Peyer's patch (tissue), 4 donors: ENCODE data around the gene GPRC5A. TPM values are rescaled to one million over a fixed set of nuclear protein-coding genes. Genes with fewer than 3 reads are reported as not detected.

Experiments used
- DNase-seq, 3 donors: peaks; one replicate each; pipeline ENCODE4 v3.0.0-alpha.2; 2017 to 2019
- H3K27ac ChIP-seq, 4 donors: fragments of 200-600 bp; sonication (generic); one replicate each; pipeline ENCODE4 v1.5.1; 2016 to 2019
- H3K27me3 ChIP-seq, 2 donors: fragments of 200-600 bp; sonication (generic); one replicate each; pipeline ENCODE4 v1.5.1; 2019
- H3K36me3 ChIP-seq, 3 donors: fragments of 200-600 bp; sonication (generic); one replicate each; pipeline ENCODE4 v1.5.1; 2016 to 2019
- H3K4me1 ChIP-seq, 4 donors: fragments of 200-600 bp; sonication (generic); one replicate each; pipeline ENCODE4 v1.5.1; 2016 to 2019
- H3K4me3 ChIP-seq, 4 donors: fragments of 200-600 bp; sonication (generic); 1 replicate in 3 of 4; 2 replicates in 1 of 4; pipeline ENCODE4 v1.5.1; 2016 to 2019; ENCODE audit warnings: mild to moderate bottlenecking in 1 of 4
- H3K9me3 ChIP-seq, 4 donors: fragments of 200-600 bp; sonication (generic); one replicate each; pipeline ENCODE4 v1.5.1; 2016 to 2019; ENCODE audit warnings: mild to moderate bottlenecking in 1 of 4
- POLR2A ChIP-seq, 2 donors: fragments of 450-650 bp; IDR thresholded peaks; one replicate each; pipeline ENCODE4 v1.5.1; 2017; ENCODE audit warnings: antibody characterized with exemption in 2 of 2, mild to moderate bottlenecking in 2 of 2, moderate library complexity in 2 of 2
- total RNA-seq, 4 donors: library from RNA; depleted of rRNA; stranded (reverse); fragments of >200 nt; gene quantifications; one replicate each; pipeline ENCODE4 v1.1.0, GENCODE V29; 2016
- TF ChIP-seq, protein P1 (sequence below), 6 experiments: fragments of 450-650 bp in 4 of 6; fragments of 200-600 bp in 2 of 6; sonication (generic) in 1 of 6; IDR thresholded peaks; one replicate each; pipeline ENCODE4 v1.5.1; 2017 to 2019; ENCODE audit warnings: antibody characterized with exemption in 6 of 6, mild to moderate bottlenecking in 3 of 6, moderate library complexity in 1 of 6

The GPRC5A gene
- total RNA-seq, 4 donors from 2014 or later = 16.5 to 106 (median 91.1) TPM

DNA sequence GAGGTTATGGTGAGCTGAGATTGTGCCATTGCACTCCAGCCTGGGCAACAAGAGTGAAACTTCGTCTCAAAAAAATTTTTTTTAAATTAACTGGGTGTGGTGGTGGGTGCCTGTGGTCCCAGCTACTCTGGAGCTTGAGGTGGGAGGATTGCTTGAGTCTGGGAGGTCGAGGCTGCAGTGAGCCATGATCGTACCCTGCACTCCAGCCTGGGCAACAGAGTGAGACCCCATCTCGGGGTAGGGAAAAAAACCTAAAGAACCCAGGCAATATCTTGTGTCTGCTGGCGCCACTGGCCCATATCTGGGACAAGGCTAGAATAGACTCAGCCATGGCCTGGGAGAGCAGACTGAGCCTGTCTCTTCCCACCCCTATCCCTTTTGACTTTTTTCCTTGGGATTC, 9.1 kb upstream of the GPRC5A start:
- Histone ChIP-seq H3K4me1 (no peaks in the 10 kb centered on the region), H3K4me3 (no peak overlapping the region), H3K36me3 (no peaks in the 10 kb centered on the region), H3K9me3 (no peaks in the 10 kb centered on the region), H3K27me3 (no peaks in the 10 kb centered on the region), H3K27ac (no peak overlapping the region)
- DNase-seq = no peak
- no peak for TF ChIP-seq POLR2A (IDR thresholded peaks at IDR 0.05)

- no peaks in the 10 kb centered on the region for H3K36me3 ChIP-seq
- DNase-seq = no peak
- no peak for TF ChIP-seq POLR2A (IDR thresholded peaks at IDR 0.05)
- TF ChIP-seq, protein P1, sequence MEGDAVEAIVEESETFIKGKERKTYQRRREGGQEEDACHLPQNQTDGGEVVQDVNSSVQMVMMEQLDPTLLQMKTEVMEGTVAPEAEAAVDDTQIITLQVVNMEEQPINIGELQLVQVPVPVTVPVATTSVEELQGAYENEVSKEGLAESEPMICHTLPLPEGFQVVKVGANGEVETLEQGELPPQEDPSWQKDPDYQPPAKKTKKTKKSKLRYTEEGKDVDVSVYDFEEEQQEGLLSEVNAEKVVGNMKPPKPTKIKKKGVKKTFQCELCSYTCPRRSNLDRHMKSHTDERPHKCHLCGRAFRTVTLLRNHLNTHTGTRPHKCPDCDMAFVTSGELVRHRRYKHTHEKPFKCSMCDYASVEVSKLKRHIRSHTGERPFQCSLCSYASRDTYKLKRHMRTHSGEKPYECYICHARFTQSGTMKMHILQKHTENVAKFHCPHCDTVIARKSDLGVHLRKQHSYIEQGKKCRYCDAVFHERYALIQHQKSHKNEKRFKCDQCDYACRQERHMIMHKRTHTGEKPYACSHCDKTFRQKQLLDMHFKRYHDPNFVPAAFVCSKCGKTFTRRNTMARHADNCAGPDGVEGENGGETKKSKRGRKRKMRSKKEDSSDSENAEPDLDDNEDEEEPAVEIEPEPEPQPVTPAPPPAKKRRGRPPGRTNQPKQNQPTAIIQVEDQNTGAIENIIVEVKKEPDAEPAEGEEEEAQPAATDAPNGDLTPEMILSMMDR (IDR thresholded peaks at IDR 0.05) = no peak
- no peak overlapping the region for H3K4me3 ChIP-seq
- H3K27ac ChIP-seq = no peak overlapping the region
- no peaks in the 10 kb centered on the region for H3K4me1 ChIP-seq
- no peaks in the 10 kb centered on the region for H3K9me3 ChIP-seq
- H3K27me3 ChIP-seq = no peaks in the 10 kb centered on the region
Observed at GRCh38 chr12:12883369-12884001, 7.9 kb upstream of the GPRC5A start.

DNA sequence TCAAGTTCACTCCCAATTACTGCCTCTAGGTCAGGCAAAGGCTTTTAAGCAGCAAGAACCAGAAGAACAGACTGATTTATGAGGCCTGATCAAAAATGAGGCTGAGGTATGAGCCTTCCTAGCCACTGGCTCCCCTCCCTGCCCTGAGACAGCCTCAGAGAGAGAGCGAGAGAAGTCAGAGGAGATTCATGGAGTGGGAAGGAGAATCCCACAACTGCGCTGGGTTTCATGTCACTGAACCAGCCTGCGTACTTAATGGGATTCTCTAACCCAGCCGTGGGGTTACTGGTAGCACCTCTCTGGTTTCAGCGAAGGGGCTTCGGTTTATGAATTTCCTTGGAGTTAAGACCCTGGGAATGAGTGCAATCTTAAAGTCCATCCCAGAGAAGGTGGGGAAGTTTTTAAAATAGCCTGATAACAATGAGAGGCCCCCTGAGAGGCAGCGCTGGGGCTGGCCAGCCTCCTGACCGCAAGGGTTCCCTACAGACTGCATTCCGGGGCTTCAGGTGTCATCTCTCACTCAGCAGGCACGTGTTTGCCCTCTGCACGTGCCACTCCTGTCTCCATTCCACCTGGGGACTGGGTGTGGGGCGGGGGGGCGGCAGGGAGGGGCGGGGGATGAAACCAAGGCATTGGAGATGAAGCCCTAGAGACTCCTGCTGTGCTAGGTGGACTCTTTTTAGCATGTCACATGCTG, 6.1 kb upstream of the GPRC5A start:
- TF ChIP-seq, protein P1 (IDR thresholded peaks at IDR 0.05) = no peak
- no peak for TF ChIP-seq POLR2A (IDR thresholded peaks at IDR 0.05)
- H3K9me3 ChIP-seq = no peaks in the 10 kb centered on the region
- H3K27me3 ChIP-seq = no peaks in the 10 kb centered on the region
- no peaks in the 10 kb centered on the region for H3K4me1 ChIP-seq
- no peak overlapping the region for H3K4me3 ChIP-seq
- no peaks in the 10 kb centered on the region for H3K36me3 ChIP-seq
- no peak overlapping the region for H3K27ac ChIP-seq
- DNase-seq = no peak

DNA sequence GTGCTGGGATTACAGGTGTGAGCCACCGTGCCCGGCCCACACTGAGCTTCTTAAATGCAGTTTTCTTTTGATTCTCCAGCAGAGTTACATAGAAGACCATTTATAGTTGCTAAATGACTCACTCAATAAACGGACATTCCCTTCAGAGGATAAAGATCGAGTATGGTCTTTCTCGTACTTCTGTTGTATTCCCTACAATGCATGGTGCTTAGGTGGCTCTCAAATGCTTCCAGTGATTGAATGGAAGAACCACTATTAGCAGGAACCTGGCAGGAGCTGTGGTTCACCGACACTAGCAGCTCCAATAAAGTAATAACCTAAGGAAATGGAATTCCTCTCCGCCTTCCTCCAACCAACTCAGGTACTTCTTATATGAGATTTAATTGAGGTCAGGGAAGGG, 3.9 kb upstream of the GPRC5A start:
- no peaks in the 10 kb centered on the region for H3K27me3 ChIP-seq
- H3K9me3 ChIP-seq = no peaks in the 10 kb centered on the region
- no peak for DNase-seq
- no peaks in the 10 kb centered on the region for H3K36me3 ChIP-seq
- H3K4me1 ChIP-seq = no peaks in the 10 kb centered on the region
- no peak overlapping the region for H3K4me3 ChIP-seq
- no peak for TF ChIP-seq POLR2A (IDR thresholded peaks at IDR 0.05)
- TF ChIP-seq, protein P1 (IDR thresholded peaks at IDR 0.05) = no peak
- H3K27ac ChIP-seq = peak overlapping the region in 1 of 4 donors; percentile 35

GRCh38 chr12:12889701-12890100, 1.7 kb upstream of the GPRC5A start:
- no peak for DNase-seq
- Histone ChIP-seq H3K9me3 (no peaks in the 10 kb centered on the region), H3K27me3 (no peaks in the 10 kb centered on the region), H3K27ac (no peak overlapping the region), H3K36me3 (no peaks in the 10 kb centered on the region), H3K4me3 (no peak overlapping the region), H3K4me1 (no peaks in the 10 kb centered on the region)
- TF ChIP-seq, protein P1 (IDR thresholded peaks at IDR 0.05) = no peak
- TF ChIP-seq POLR2A (IDR thresholded peaks at IDR 0.05) = no peak

- DNase-seq = no peak
- TF ChIP-seq POLR2A (IDR thresholded peaks at IDR 0.05) = no peak
- TF ChIP-seq, protein P1 (IDR thresholded peaks at IDR 0.05) = peak in 3 of 6 experiments; percentile 3 to 21 (median 5)
Observed at GRCh38 chr12:12890543-12891079, 751 bp upstream of the GPRC5A start.

More at GRCh38 chr12:12890543-12891079, 751 bp upstream of the GPRC5A start:
- H3K36me3 ChIP-seq = no peaks in the 10 kb centered on the region
- H3K27me3 ChIP-seq = no peaks in the 10 kb centered on the region
- no peaks in the 10 kb centered on the region for H3K4me1 ChIP-seq
- peak overlapping the region; percentile 32 to 60 (median 47) for H3K4me3 ChIP-seq
- no peaks in the 10 kb centered on the region for H3K9me3 ChIP-seq
- H3K27ac ChIP-seq = peak overlapping the region; percentile 44 to 96 (median 78)
